Lower leg skin (tissue), 4 donors: ENCODE measurements around the gene GPR89A. TPM values are rescaled to one million over a fixed set of nuclear protein-coding genes. Genes with fewer than 3 reads are reported as not detected.
"Not testable (repeated sequence)": the region's sequence is repeated elsewhere in the genome, so short reads cannot be mapped to it uniquely, and the experiment has no call there.

Experiments used
- DNase-seq, 2 donors: peaks; one replicate each; pipeline ENCODE4 v3.0.0-alpha.2; 2019; ENCODE audit warnings: low spot score in 2 of 2
- H3K4me3 ChIP-seq: fragments of 200-600 bp; sonication (generic); 2 replicates; pipeline ENCODE4 v1.5.1; 2017; ENCODE audit warnings: mild to moderate bottlenecking, low read depth; ENCODE audit not compliant: poor library complexity, severe bottlenecking
- CTCF ChIP-seq, 3 donors: fragments of 450-650 bp; IDR thresholded peaks; one replicate each; pipeline ENCODE4 v1.5.1; 2016; ENCODE audit warnings: antibody characterized with exemption in 3 of 3, mild to moderate bottlenecking in 3 of 3, moderate library complexity in 2 of 3
- POLR2A ChIP-seq, 2 donors: fragments of 450-650 bp; IDR thresholded peaks; one replicate each; pipeline ENCODE4 v1.6.1; 2016 to 2017; ENCODE audit warnings: antibody characterized with exemption in 2 of 2, mild to moderate bottlenecking in 1 of 2, moderate library complexity in 1 of 2
- WGBS, 2 donors: methylation state at CpG; one replicate each; pipeline ENCODE4 v1.1.5; 2018; 5-methylcytosine and 5-hydroxymethylcytosine counted together
- intact Hi-C: fragments of 100-400 bp; cut with DNase I; formaldehyde crosslinking; loops from one replicate; pipeline ENCODE4 v1.15.0; 2023; ENCODE audit warnings: low total_unique reads
- total RNA-seq, 4 donors: library from RNA; depleted of rRNA; stranded (reverse); fragments of >200 nt; gene quantifications; one replicate each; pipeline ENCODE4 v1.1.0, GENCODE V29; 2016

Gene GPR89A
- total RNA-seq, 4 donors from 2014 or later = 9.9 to 19.2 (median 17.4) TPM

GRCh38 chr1:145714524-145715111 lies 106.8 kb downstream of the GPR89A start:
- intact Hi-C loops = no loop called here
- TF ChIP-seq CTCF (IDR thresholded peaks at IDR 0.05) (no peak), POLR2A (IDR thresholded peaks at IDR 0.05) (no peak)
- 63 to 69% methylated on average over 6 of the region's 6 CpGs for WGBS, 2 donors
- no peak overlapping the region for H3K4me3 ChIP-seq
- no peak for DNase-seq

- no peak for DNase-seq
- 77 to 84% methylated on average over 9 to 10 of the region's 10 CpGs for WGBS, 2 donors
- H3K4me3 ChIP-seq = no peak overlapping the region
- intact Hi-C loops = no loop called here
- TF ChIP-seq POLR2A (IDR thresholded peaks at IDR 0.05) (no peak), CTCF (IDR thresholded peaks at IDR 0.05) (no peak)
These were observed 109.0 kb downstream of the GPR89A start for GRCh38 chr1:145716641-145717345.

GRCh38 chr1:145717833-145718232 lies 110.0 kb downstream of the GPR89A start:
- H3K4me3 ChIP-seq = no peak overlapping the region
- intact Hi-C loops = no loop called here
- no peak for DNase-seq
- WGBS, 2 donors = 47 to 62% methylated on average over 1 of the region's 1 CpG
- TF ChIP-seq POLR2A (IDR thresholded peaks at IDR 0.05) (no peak), CTCF (IDR thresholded peaks at IDR 0.05) (no peak)

- 92 to 93% methylated on average over 5 of the region's 5 CpGs for WGBS, 2 donors
- intact Hi-C loops, DNase-seq, H3K4me3 ChIP-seq: not testable (repeated sequence)
These were observed 110.7 kb downstream of the GPR89A start for GRCh38 chr1:145718465-145718864.

GRCh38 chr1:145719230-145720079 lies 111.7 kb downstream of the GPR89A start, which contains the start of gene CD160:
TSS of gene CD160 (plus strand) at chr1:145719499. CDS start at chr1:145728328, 8,829 bp downstream.
- WGBS, 2 donors = 88 to 89% methylated on average over 12 of the region's 12 CpGs
- DNase-seq = no peak
- no peak within 1 kb of the TSS for H3K4me3 ChIP-seq
- intact Hi-C loops = no loop called here
- TF ChIP-seq POLR2A (IDR thresholded peaks at IDR 0.05) (no peak), CTCF (IDR thresholded peaks at IDR 0.05) (no peak)

Other genes with a start within 250 kb of the GPR89A start
- gene NBPF20, start 182.4 kb upstream of the GPR89A start, total RNA-seq = 1 to 10 TPM in 3 of 4 donors, under 1 TPM in 1; 0.67 to 1.5 (median 1.2) TPM
- 1 to 10 TPM in 3 of 4 donors, not detected in 1; 1.8 to 6.8 (median 3.1) TPM for gene PDZK1, start 99.4 kb downstream of the GPR89A start, total RNA-seq
- gene CD160, start 111.5 kb downstream of the GPR89A start, total RNA-seq = under 1 TPM in 2 of 4 donors, not detected in 2; 0.38 to 0.63 TPM
- gene RNF115, start 216.1 kb downstream of the GPR89A start, total RNA-seq = 10 to 100 TPM in 2 of 4 donors, 1 to 10 TPM in 2; 7.0 to 12.8 (median 9.3) TPM
- gene POLR3C, start 216.2 kb downstream of the GPR89A start, total RNA-seq = 10 to 100 TPM; 25.1 to 31.3 (median 27.0) TPM
- 1 to 10 TPM in 3 of 4 donors, under 1 TPM in 1; 0.25 to 5.0 (median 2.5) TPM for gene NUDT17, start 237.6 kb downstream of the GPR89A start, total RNA-seq